ENCODE data around the gene PTGIR. TPM values are rescaled to one million over a fixed set of nuclear protein-coding genes. Genes with fewer than 3 reads are reported as not detected.

The PTGIR gene
- polyA plus RNA-seq, 4 donors: 0.45 to 3.4 (median 1.6) TPM; not detected in 1

DNA sequence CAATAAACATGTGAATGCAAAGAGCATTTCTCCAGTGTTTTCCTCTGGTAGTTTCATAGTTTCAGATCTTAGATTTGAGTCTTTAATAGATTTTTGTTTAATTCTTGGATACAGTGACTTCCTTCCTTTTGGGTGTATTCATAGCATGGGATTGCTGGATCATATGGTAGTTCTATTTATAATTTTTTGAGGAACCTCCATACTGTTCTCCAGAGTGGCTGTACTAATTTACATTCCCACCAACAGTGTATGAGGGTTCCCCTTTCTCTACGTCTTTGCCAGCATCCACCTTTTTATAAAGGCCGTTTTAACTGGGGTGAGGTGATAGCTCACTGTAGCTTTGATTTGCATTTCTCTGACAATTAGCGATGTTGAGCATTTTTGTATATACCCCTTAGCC, 33.0 kb downstream of the PTGIR start:
- no peak for DNase-seq
- no peak overlapping the region for H3K27ac ChIP-seq (ENCODE audit: low read depth in 1 of 3, low read length in 2 of 3)
- no peaks in the 10 kb centered on the region for H3K4me1 ChIP-seq (ENCODE audit: control insufficient read depth in 3 of 3, insufficient read depth in 2 of 3, low read depth in 1 of 3, low read length in 2 of 3)
- no peaks in the 10 kb centered on the region for H3K36me3 ChIP-seq (ENCODE audit: control insufficient read depth in 3 of 3, insufficient read depth in 2 of 3, low read depth in 1 of 3, low read length in 3 of 3)
- H3K9me3 ChIP-seq (ENCODE audit: control insufficient read depth in 2 of 2, insufficient read depth in 1 of 2, low read depth in 1 of 2, low read length in 1 of 2): no peaks in the 10 kb centered on the region
- H3K27me3 ChIP-seq (ENCODE audit: control insufficient read depth in 3 of 3, insufficient read depth in 3 of 3, low read length in 3 of 3): no peaks in the 10 kb centered on the region
- 80 to 84% (median 82%) methylated on average over 3 of the region's 3 CpGs for WGBS, 3 donors
- FAIRE-seq: no peak
- H3K4me3 ChIP-seq (ENCODE audit: low read depth in 1 of 3, low read length in 3 of 3): no peak overlapping the region

DNA sequence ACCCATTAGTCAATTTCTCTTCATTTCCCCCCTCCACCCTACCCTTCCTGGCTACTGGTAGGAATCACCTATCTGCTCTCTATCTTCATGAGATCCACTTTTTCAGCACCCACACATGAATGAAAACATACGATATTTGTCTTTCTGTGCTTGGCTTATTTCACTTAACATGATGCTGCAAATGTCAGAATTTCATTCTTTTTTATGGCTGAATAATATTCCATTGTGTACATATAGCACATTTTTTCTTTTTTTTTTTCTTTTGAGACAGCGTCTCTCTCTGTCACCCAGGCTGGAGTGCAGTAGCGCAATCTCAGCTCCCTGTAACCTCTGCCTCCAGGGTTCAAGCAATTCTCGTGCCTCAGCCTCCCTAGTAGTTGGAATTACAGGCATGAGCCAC, 33.6 kb downstream of the PTGIR start:
- Histone ChIP-seq H3K36me3 (ENCODE audit: control insufficient read depth in 3 of 3, insufficient read depth in 2 of 3, low read depth in 1 of 3, low read length in 3 of 3) (no peaks in the 10 kb centered on the region), H3K27me3 (ENCODE audit: control insufficient read depth in 3 of 3, insufficient read depth in 3 of 3, low read length in 3 of 3) (no peaks in the 10 kb centered on the region), H3K4me1 (ENCODE audit: control insufficient read depth in 3 of 3, insufficient read depth in 2 of 3, low read depth in 1 of 3, low read length in 2 of 3) (no peaks in the 10 kb centered on the region), H3K4me3 (ENCODE audit: low read depth in 1 of 3, low read length in 3 of 3) (no peak overlapping the region), H3K9me3 (ENCODE audit: control insufficient read depth in 2 of 2, insufficient read depth in 1 of 2, low read depth in 1 of 2, low read length in 1 of 2) (no peaks in the 10 kb centered on the region), H3K27ac (ENCODE audit: low read depth in 1 of 3, low read length in 2 of 3) (no peak overlapping the region)
- DNase-seq (no peak), FAIRE-seq (no peak)
- WGBS, 3 donors: 91 to 94% (median 93%) methylated on average over 4 of the region's 4 CpGs

DNA sequence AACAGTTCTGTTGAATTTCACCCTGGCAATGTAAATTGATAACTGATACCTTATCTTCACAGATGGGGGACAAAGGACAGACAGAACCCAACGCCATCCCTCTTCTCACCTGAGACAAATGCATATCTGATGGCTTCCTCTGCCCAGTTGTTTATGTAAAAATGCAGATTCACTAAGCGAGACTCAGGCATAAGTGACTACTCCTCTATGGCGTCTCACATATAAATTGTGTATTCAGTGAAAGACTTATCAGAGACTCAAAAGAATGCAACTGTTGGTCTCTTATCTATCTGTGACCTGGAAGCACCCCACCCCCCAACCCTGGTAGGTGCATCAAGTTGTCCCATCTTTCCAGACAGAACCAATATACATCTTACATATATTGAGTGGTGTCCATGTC, 37.0 kb downstream of the PTGIR start:
- WGBS, 3 donors: 50 to 75% (median 65%) methylated on average over 3 of the region's 3 CpGs
- FAIRE-seq (no peak), DNase-seq (no peak)
- H3K36me3 ChIP-seq (ENCODE audit: control insufficient read depth in 3 of 3, insufficient read depth in 2 of 3, low read depth in 1 of 3, low read length in 3 of 3): no peaks in the 10 kb centered on the region
- no peak overlapping the region for H3K4me3 ChIP-seq (ENCODE audit: low read depth in 1 of 3, low read length in 3 of 3)
- no peaks in the 10 kb centered on the region for H3K27me3 ChIP-seq (ENCODE audit: control insufficient read depth in 3 of 3, insufficient read depth in 3 of 3, low read length in 3 of 3)
- H3K4me1 ChIP-seq (ENCODE audit: control insufficient read depth in 3 of 3, insufficient read depth in 2 of 3, low read depth in 1 of 3, low read length in 2 of 3): no peaks in the 10 kb centered on the region
- no peaks in the 10 kb centered on the region for H3K9me3 ChIP-seq (ENCODE audit: control insufficient read depth in 2 of 2, insufficient read depth in 1 of 2, low read depth in 1 of 2, low read length in 1 of 2)
- H3K27ac ChIP-seq (ENCODE audit: low read depth in 1 of 3, low read length in 2 of 3): no peak overlapping the region

DNA sequence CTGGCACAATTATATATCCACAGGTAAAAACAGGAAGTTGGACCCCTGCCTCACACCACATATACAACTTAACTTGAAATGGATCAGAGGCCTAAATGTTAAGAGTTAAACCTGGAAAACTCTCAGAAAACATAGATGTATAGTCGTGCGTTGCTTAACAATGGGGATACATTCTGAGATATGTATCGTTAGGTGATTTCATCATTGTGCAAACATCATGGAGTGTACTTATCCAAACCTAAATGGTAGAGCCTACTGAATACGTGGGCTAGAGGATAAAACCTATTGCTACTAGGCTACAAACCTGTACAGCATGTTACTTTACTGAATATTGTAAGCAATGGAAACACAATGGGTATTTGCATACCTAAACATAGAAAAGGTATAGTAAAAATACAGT, 38.6 kb downstream of the PTGIR start:
- Histone ChIP-seq H3K27me3 (ENCODE audit: control insufficient read depth in 3 of 3, insufficient read depth in 3 of 3, low read length in 3 of 3) (no peaks in the 10 kb centered on the region), H3K36me3 (ENCODE audit: control insufficient read depth in 3 of 3, insufficient read depth in 2 of 3, low read depth in 1 of 3, low read length in 3 of 3) (no peaks in the 10 kb centered on the region), H3K27ac (ENCODE audit: low read depth in 1 of 3, low read length in 2 of 3) (no peak overlapping the region), H3K4me1 (ENCODE audit: control insufficient read depth in 3 of 3, insufficient read depth in 2 of 3, low read depth in 1 of 3, low read length in 2 of 3) (no peaks in the 10 kb centered on the region), H3K4me3 (ENCODE audit: low read depth in 1 of 3, low read length in 3 of 3) (no peak overlapping the region), H3K9me3 (ENCODE audit: control insufficient read depth in 2 of 2, insufficient read depth in 1 of 2, low read depth in 1 of 2, low read length in 1 of 2) (peaks cover 0 to 3% of the 10 kb centered on the region in 2 donors)
- DNase-seq: no peak
- 79 to 88% (median 82%) methylated on average over 4 of the region's 4 CpGs for WGBS, 3 donors
- FAIRE-seq: no peak

DNA sequence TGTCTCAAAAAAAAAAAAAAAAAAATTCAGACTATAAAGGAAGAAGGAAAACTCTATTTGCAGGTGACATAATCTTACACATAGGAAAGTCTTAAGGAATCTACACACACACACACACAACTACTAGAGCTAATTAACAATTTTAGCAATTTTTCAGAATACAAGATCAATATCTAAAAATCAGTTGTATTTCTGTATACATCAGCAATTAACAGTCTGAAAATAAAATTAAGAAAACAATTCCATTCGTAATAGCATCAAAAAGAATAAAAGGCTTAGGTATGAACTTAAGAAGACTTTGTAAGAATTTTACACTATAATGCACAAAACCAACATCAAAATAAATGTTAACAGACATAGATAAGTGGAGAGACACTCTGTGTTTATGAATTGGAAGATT, 39.4 kb downstream of the PTGIR start:
- no peaks in the 10 kb centered on the region for H3K27me3 ChIP-seq (ENCODE audit: control insufficient read depth in 3 of 3, insufficient read depth in 3 of 3, low read length in 3 of 3)
- peaks cover 0 to 3% of the 10 kb centered on the region in 2 donors for H3K9me3 ChIP-seq (ENCODE audit: control insufficient read depth in 2 of 2, insufficient read depth in 1 of 2, low read depth in 1 of 2, low read length in 1 of 2)
- no peak for FAIRE-seq
- no peaks in the 10 kb centered on the region for H3K4me1 ChIP-seq (ENCODE audit: control insufficient read depth in 3 of 3, insufficient read depth in 2 of 3, low read depth in 1 of 3, low read length in 2 of 3)
- no peaks in the 10 kb centered on the region for H3K36me3 ChIP-seq (ENCODE audit: control insufficient read depth in 3 of 3, insufficient read depth in 2 of 3, low read depth in 1 of 3, low read length in 3 of 3)
- H3K27ac ChIP-seq (ENCODE audit: low read depth in 1 of 3, low read length in 2 of 3): no peak overlapping the region
- H3K4me3 ChIP-seq (ENCODE audit: low read depth in 1 of 3, low read length in 3 of 3): no peak overlapping the region
- DNase-seq: no peak
- WGBS, 3 donors: 84 to 95% (median 90%) methylated on average over 1 of the region's 1 CpG

DNA sequence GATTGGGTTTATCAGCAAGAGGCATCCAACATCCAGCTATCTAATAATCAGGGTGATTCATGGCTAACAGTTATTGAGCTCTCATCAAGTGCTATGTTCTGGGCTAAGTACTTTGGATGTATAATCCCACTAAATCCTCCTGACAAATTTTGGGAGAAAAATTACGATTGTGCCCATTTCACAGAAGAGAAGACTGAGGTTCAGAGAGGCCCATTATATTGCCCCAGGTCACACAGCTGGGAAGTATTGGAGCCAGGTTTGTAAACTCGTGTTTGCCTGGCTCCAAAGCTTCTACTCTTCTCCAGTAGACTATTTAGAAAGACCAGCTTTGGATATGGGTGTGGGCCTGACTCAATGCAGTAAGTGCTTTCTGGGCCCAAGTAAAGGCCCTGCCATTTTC, 44.6 kb downstream of the PTGIR start:
- no peak for FAIRE-seq
- no peak overlapping the region for H3K27ac ChIP-seq (ENCODE audit: low read depth in 1 of 3, low read length in 2 of 3)
- no peaks in the 10 kb centered on the region for H3K27me3 ChIP-seq (ENCODE audit: control insufficient read depth in 3 of 3, insufficient read depth in 3 of 3, low read length in 3 of 3)
- DNase-seq: no peak
- H3K9me3 ChIP-seq (ENCODE audit: control insufficient read depth in 2 of 2, insufficient read depth in 1 of 2, low read depth in 1 of 2, low read length in 1 of 2): peaks cover 0 to 6% of the 10 kb centered on the region in 2 donors
- no peaks in the 10 kb centered on the region for H3K4me1 ChIP-seq (ENCODE audit: control insufficient read depth in 3 of 3, insufficient read depth in 2 of 3, low read depth in 1 of 3, low read length in 2 of 3)
- H3K4me3 ChIP-seq (ENCODE audit: low read depth in 1 of 3, low read length in 3 of 3): no peak overlapping the region
- H3K36me3 ChIP-seq (ENCODE audit: control insufficient read depth in 3 of 3, insufficient read depth in 2 of 3, low read depth in 1 of 3, low read length in 3 of 3): no peaks in the 10 kb centered on the region
- 77 to 88% (median 78%) methylated on average over 2 of the region's 2 CpGs for WGBS, 3 donors

DNA sequence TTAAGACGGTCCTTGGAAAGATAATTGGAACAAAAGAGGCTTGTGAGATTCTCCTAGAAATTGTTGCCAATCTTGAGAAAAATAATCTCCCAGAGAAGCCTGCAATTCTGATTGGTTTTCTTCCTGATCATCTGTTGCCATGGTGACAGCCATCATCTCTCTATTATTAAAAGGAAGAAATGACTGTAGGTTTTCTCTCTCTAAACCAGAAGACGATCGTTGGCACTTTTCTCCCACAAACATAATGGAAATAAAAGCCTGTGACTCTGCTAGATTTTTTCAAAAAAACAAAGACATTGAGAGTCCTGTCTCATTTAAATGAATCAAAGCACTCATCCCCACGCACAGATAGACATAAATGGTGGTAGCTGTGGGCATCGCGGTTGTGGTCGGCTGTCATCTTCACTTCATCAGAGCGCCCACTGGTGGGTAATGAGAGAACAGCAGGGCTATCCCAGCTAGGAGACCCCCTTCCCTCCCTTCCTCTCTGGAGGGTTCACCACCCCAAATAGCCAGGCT, 45.5 kb downstream of the PTGIR start:
- WGBS, 3 donors: 41 to 48% (median 43%) methylated on average over 8 of the region's 8 CpGs
- H3K27me3 ChIP-seq (ENCODE audit: control insufficient read depth in 3 of 3, insufficient read depth in 3 of 3, low read length in 3 of 3): no peaks in the 10 kb centered on the region
- DNase-seq (peak in 1 of 2 donors; percentile 12), FAIRE-seq (no peak)
- H3K27ac ChIP-seq (ENCODE audit: low read depth in 1 of 3, low read length in 2 of 3): no peak overlapping the region
- no peaks in the 10 kb centered on the region for H3K36me3 ChIP-seq (ENCODE audit: control insufficient read depth in 3 of 3, insufficient read depth in 2 of 3, low read depth in 1 of 3, low read length in 3 of 3)
- peaks cover 0 to 6% of the 10 kb centered on the region in 2 donors for H3K9me3 ChIP-seq (ENCODE audit: control insufficient read depth in 2 of 2, insufficient read depth in 1 of 2, low read depth in 1 of 2, low read length in 1 of 2)
- H3K4me3 ChIP-seq (ENCODE audit: low read depth in 1 of 3, low read length in 3 of 3): no peak overlapping the region
- H3K4me1 ChIP-seq (ENCODE audit: control insufficient read depth in 3 of 3, insufficient read depth in 2 of 3, low read depth in 1 of 3, low read length in 2 of 3): no peaks in the 10 kb centered on the region

DNA sequence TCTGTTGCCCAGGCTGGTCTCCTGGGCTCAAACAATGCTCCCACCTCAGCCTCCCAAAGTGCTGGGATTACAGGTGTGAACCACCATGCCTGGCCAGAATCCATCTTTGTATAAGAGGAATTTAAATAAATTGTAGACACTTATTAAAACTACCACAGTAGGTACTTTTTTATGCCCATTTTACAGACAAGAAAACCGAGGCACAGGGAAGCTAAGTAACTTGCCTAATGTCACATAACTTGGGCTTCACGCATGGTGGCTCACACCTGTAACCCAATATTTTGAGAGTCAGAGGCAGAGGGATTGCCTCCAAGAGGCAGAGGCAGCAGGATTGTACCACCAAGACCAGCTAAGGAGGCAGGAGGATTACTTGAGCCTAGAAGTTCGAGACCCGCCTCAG, 46.4 kb downstream of the PTGIR start:
- no peaks in the 10 kb centered on the region for H3K36me3 ChIP-seq (ENCODE audit: control insufficient read depth in 3 of 3, insufficient read depth in 2 of 3, low read depth in 1 of 3, low read length in 3 of 3)
- H3K27me3 ChIP-seq (ENCODE audit: control insufficient read depth in 3 of 3, insufficient read depth in 3 of 3, low read length in 3 of 3): no peaks in the 10 kb centered on the region
- no peak for FAIRE-seq
- peaks cover 0 to 6% of the 10 kb centered on the region in 2 donors for H3K9me3 ChIP-seq (ENCODE audit: control insufficient read depth in 2 of 2, insufficient read depth in 1 of 2, low read depth in 1 of 2, low read length in 1 of 2)
- H3K4me3 ChIP-seq (ENCODE audit: low read depth in 1 of 3, low read length in 3 of 3): no peak overlapping the region
- H3K27ac ChIP-seq (ENCODE audit: low read depth in 1 of 3, low read length in 2 of 3): no peak overlapping the region
- WGBS, 3 donors: 91 to 95% (median 95%) methylated on average over 4 of the region's 4 CpGs
- H3K4me1 ChIP-seq (ENCODE audit: control insufficient read depth in 3 of 3, insufficient read depth in 2 of 3, low read depth in 1 of 3, low read length in 2 of 3): no peaks in the 10 kb centered on the region
- DNase-seq: no peak

DNA sequence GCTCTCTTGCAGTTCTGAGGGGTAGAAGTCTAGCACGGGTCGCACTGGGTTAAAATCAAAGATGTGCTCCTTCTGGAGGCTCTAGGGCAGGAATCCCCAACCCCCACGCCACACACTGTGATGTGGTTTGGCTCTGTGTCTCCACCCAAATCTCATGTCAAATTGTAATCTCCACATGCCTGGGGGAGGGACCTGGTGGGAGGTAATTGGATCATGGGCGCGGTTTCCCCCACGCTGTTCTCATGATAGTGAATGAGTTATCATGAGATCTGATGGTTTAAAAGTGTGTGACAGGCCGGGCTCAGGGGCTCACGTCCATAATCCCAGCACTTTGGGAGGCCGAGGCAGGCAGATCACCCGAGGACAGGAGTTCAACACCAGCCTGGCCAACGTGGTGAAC, 50.4 kb downstream of the PTGIR start:
- Histone ChIP-seq H3K9me3 (ENCODE audit: control insufficient read depth in 2 of 2, insufficient read depth in 1 of 2, low read depth in 1 of 2, low read length in 1 of 2) (no peaks in the 10 kb centered on the region), H3K4me3 (ENCODE audit: low read depth in 1 of 3, low read length in 3 of 3) (no peak overlapping the region), H3K4me1 (ENCODE audit: control insufficient read depth in 3 of 3, insufficient read depth in 2 of 3, low read depth in 1 of 3, low read length in 2 of 3) (no peaks in the 10 kb centered on the region), H3K36me3 (ENCODE audit: control insufficient read depth in 3 of 3, insufficient read depth in 2 of 3, low read depth in 1 of 3, low read length in 3 of 3) (no peaks in the 10 kb centered on the region), H3K27ac (ENCODE audit: low read depth in 1 of 3, low read length in 2 of 3) (no peak overlapping the region), H3K27me3 (ENCODE audit: control insufficient read depth in 3 of 3, insufficient read depth in 3 of 3, low read length in 3 of 3) (no peaks in the 10 kb centered on the region)
- WGBS, 3 donors: 57 to 73% (median 60%) methylated on average over 11 of the region's 11 CpGs
- FAIRE-seq: no peak
- no peak for DNase-seq
